ENCODE data around the gene RSPH4A. TPM values are rescaled to one million over a fixed set of nuclear protein-coding genes. Genes with fewer than 3 reads are reported as not detected.
A peak's percentile ranks its signal among the peaks of the same experiment; 100 is the strongest.

Gene RSPH4A
- total and polyA plus RNA-seq, 2 donors (not counting 3 experiments of a cell fraction or from before 2014, with no cell fraction given), result 0.06 to 0.15 TPM

DNA sequence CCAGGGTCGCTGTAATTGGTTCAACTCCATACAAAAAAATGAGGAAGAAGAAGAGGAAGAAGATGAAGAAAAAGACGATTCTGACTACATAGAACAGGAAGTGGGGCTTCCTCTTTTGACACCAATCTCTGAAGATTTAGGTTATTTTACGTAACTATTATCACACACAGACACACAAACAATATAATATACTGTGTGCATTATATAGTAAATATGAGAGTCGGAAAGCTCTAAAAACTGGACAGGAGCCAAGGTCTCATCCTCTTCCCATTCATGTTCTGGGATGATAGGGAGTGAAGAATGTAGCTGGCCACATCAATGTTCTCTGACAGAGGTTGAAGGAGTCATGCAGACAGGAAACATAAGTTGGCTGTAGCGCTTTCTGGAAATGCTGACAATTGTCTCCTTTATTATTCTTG is 13.3 kb downstream of the RSPH4A start:
- H3K9me1 ChIP-seq (replicated peaks; ENCODE audit: control insufficient read depth, extremely low read depth, insufficient read depth, low read length), result no peaks in the 10 kb centered on the region
- no peak overlapping the region for H3K4me3 ChIP-seq (replicated peaks in 1 of 3; ENCODE audit: insufficient read depth in 1 of 3, low read depth in 1 of 3, low read length in 3 of 3)
- H3K27ac ChIP-seq (ENCODE audit: insufficient read depth, low read depth, low read length), result no peak overlapping the region
- peak; percentile 74 for FAIRE-seq
- H3K79me2 ChIP-seq (ENCODE audit: control insufficient read depth, insufficient read depth, low read length), result no peaks in the 10 kb centered on the region
- no TSS peak for BruUV-seq (replicated peaks)
- no peaks in the 10 kb centered on the region for H3K9me3 ChIP-seq (replicated peaks; ENCODE audit: control insufficient read depth, insufficient read depth, low read length)
- intact Hi-C loops (cut with micrococcal nuclease), result no loop called here
- H3K36me3 ChIP-seq (ENCODE audit: control insufficient read depth in 2 of 2, extremely low read depth in 1 of 2, insufficient read depth in 2 of 2, low read length in 2 of 2), result peaks cover 3 to 5% of the 10 kb centered on the region in 2 experiments
- CTCF ChIA-PET, result interaction anchor here (1.1 to 1.4 kb wide), 2 partner anchors 342 to 360 kb away, joined by 3 read pairs; no protein-coding TSS in a partner anchor
- H3K27me3 ChIP-seq (ENCODE audit: control insufficient read depth in 2 of 2, insufficient read depth in 2 of 2, low read length in 2 of 2), result no peaks in the 10 kb centered on the region
- POLR2A ChIA-PET, result no interaction called here
- H2AFZ ChIP-seq (ENCODE audit: low read depth, low read length), result no peak overlapping the region
- peaks cover 12% of the 10 kb centered on the region for H3K4me1 ChIP-seq (ENCODE audit: control insufficient read depth, extremely low read depth, insufficient read depth, low read length)
- peak; percentile 63 for DNase-seq (ENCODE audit: low read depth, low spot score)
- TF ChIP-seq GATA2 (IDR thresholded peaks at IDR 0.05; ENCODE audit: insufficient read depth, insufficient read length, low read depth, low read length) (no peak), POLR2AphosphoS5 (IDR thresholded peaks at IDR 0.05; ENCODE audit: insufficient read depth, low read depth, low read length) (no peak), POLR2A (IDR thresholded peaks at IDR 0.05; ENCODE audit: low read depth, low read length) (no peak), CTCF (IDR thresholded peaks at IDR 0.05; ENCODE audit: extremely low read depth in 1 of 2, insufficient read depth in 1 of 2, low read depth in 1 of 2, low read length in 2 of 2) (no peak), JUN (IDR thresholded peaks at IDR 0.05; ENCODE audit: borderline replicate concordance, insufficient read depth, insufficient read length, low read depth) (no peak), FOS (IDR thresholded peaks at IDR 0.05; ENCODE audit: borderline replicate concordance, insufficient read depth, low read length) (no peak), MYC (IDR thresholded peaks at IDR 0.05; ENCODE audit: low read depth, low read length) (no peak), MAX (IDR thresholded peaks at IDR 0.05; ENCODE audit: insufficient read depth, insufficient read length) (no peak), EZH2 (IDR thresholded peaks at IDR 0.05; ENCODE audit: borderline replicate concordance, low read depth, low read length, severe bottlenecking) (no peak)
- no peak overlapping the region for H3K9ac ChIP-seq (replicated peaks; ENCODE audit: extremely low read depth, insufficient read depth, low read length)
- H3K4me2 ChIP-seq (ENCODE audit: insufficient read depth, low read length), result no peak overlapping the region
- dilution Hi-C loops (cut with MboI; ENCODE audit: extremely low pct_ligation_motif_present, low sequenced_read_pairs), result no loop called here
- no peaks in the 10 kb centered on the region for H4K20me1 ChIP-seq (replicated peaks; ENCODE audit: control insufficient read depth, extremely low read depth, insufficient read depth, low read length)
